H9 (cell line): ENCODE measurements around the gene KDM2B. TPM values are rescaled to one million over a fixed set of nuclear protein-coding genes. Genes with fewer than 3 reads are reported as not detected.
"Not testable (repeated sequence)": the region's sequence is repeated elsewhere in the genome, so short reads cannot be mapped to it uniquely, and the experiment has no call there.

Source experiments
- DNase-seq: peaks from one replicate; pipeline ENCODE4 v3.0.0-alpha.2; 2017
- H2AFZ ChIP-seq: one replicate; pipeline ENCODE4 v1.6.1; 2013; ENCODE audit warnings: mild to moderate bottlenecking, low read length, control low read depth, moderate library complexity
- H2AK5ac ChIP-seq: 2 replicates; pipeline ENCODE4 v1.6.1; 2013; ENCODE audit warnings: low read length, control low read depth, mixed read lengths; ENCODE audit not compliant: insufficient read length
- H2BK120ac ChIP-seq: one replicate; pipeline ENCODE4 v1.6.1; 2013; ENCODE audit warnings: low read depth, mild to moderate bottlenecking, low read length, control low read depth, inconsistent platforms; ENCODE audit not compliant: poor library complexity, severe bottlenecking
- H2BK12ac ChIP-seq: 2 replicates; pipeline ENCODE4 v1.6.1; 2013; ENCODE audit warnings: low read length, control low read depth, mixed read lengths, low read depth; ENCODE audit not compliant: insufficient read length
- H2BK15ac ChIP-seq: 2 replicates; pipeline ENCODE4 v1.6.1; 2013; ENCODE audit warnings: low read depth, low read length, control low read depth
- H2BK20ac ChIP-seq: one replicate; pipeline ENCODE4 v1.6.1; 2013; ENCODE audit warnings: low read depth, mild to moderate bottlenecking, low read length, control low read depth, inconsistent platforms; ENCODE audit not compliant: poor library complexity, severe bottlenecking
- H2BK5ac ChIP-seq: 2 replicates; pipeline ENCODE4 v1.6.1; 2013; ENCODE audit warnings: low read length, control low read depth, mixed read lengths; ENCODE audit not compliant: insufficient read length
- H3K14ac ChIP-seq: 2 replicates; pipeline ENCODE4 v1.6.1; 2013; ENCODE audit warnings: low read length, control low read depth; ENCODE audit not compliant: insufficient read depth
- H3K18ac ChIP-seq: 2 replicates; pipeline ENCODE4 v1.6.1; 2013; ENCODE audit warnings: low read depth, mild to moderate bottlenecking, mixed read lengths, low read length, control low read depth; ENCODE audit not compliant: insufficient read length
- H3K23ac ChIP-seq: 2 replicates; pipeline ENCODE4 v1.6.1; 2013; ENCODE audit warnings: low read length, control low read depth, mixed read lengths, low read depth; ENCODE audit not compliant: insufficient read length
- H3K23me2 ChIP-seq: 2 replicates; pipeline ENCODE4 v1.6.1; 2013; ENCODE audit warnings: low read depth, mild to moderate bottlenecking, mixed read lengths, low read length, control low read depth; ENCODE audit not compliant: insufficient read length, poor library complexity, severe bottlenecking
- H3K27ac ChIP-seq: 2 replicates; pipeline ENCODE4 v1.5.1; 2013; ENCODE audit warnings: low read length, control low read depth, mixed read lengths, low read depth; ENCODE audit not compliant: insufficient read length
- H3K27me3 ChIP-seq: 2 replicates; pipeline ENCODE4 v1.6.1; 2013; ENCODE audit warnings: low read length, control low read depth, inconsistent platforms; ENCODE audit not compliant: insufficient read depth
- H3K4ac ChIP-seq: 2 replicates; pipeline ENCODE4 v1.6.1; 2013; ENCODE audit warnings: low read depth, mild to moderate bottlenecking, control low read depth, inconsistent platforms, low read length, moderate library complexity
- H3K4me1 ChIP-seq: 2 replicates; pipeline ENCODE4 v1.6.1; 2013; ENCODE audit warnings: low read length, control low read depth, inconsistent platforms; ENCODE audit not compliant: insufficient read depth
- H3K4me2 ChIP-seq: 2 replicates; pipeline ENCODE4 v1.6.1; 2013; ENCODE audit warnings: low read length, control low read depth, mixed read lengths; ENCODE audit not compliant: insufficient read length, insufficient read depth
- H3K56ac ChIP-seq: 2 replicates; pipeline ENCODE4 v1.6.1; 2013; ENCODE audit warnings: low read depth, mild to moderate bottlenecking, mixed read lengths, low read length, control low read depth; ENCODE audit not compliant: insufficient read length
- H3K79me1 ChIP-seq: 2 replicates; pipeline ENCODE4 v1.6.1; 2013; ENCODE audit warnings: low read depth, mild to moderate bottlenecking, moderate library complexity, low read length, control low read depth, inconsistent platforms; ENCODE audit not compliant: insufficient read depth, poor library complexity, severe bottlenecking
- H3K79me2 ChIP-seq: 2 replicates; pipeline ENCODE4 v1.6.1; 2013; ENCODE audit warnings: low read length, control low read depth, inconsistent platforms; ENCODE audit not compliant: insufficient read depth
- H3K9ac ChIP-seq: 2 replicates; pipeline ENCODE4 v1.6.1; 2013; ENCODE audit warnings: low read length, control low read depth, mixed read lengths; ENCODE audit not compliant: insufficient read length; ENCODE audit errors: extremely low read depth
- H3K9me3 ChIP-seq: one replicate; pipeline ENCODE4 v1.6.1; 2013; ENCODE audit warnings: low read depth, low read length, inconsistent platforms; ENCODE audit not compliant: control insufficient read depth
- H3T11ph ChIP-seq: one replicate; pipeline ENCODE4 v1.6.1; 2013; ENCODE audit warnings: mild to moderate bottlenecking, low read length, control low read depth, inconsistent platforms
- H4K20me1 ChIP-seq: one replicate; pipeline ENCODE4 v1.6.1; 2013; ENCODE audit not compliant: control insufficient read depth, insufficient read length, insufficient read depth
- H4K5ac ChIP-seq: 2 replicates; pipeline ENCODE4 v1.6.1; 2013; ENCODE audit warnings: low read depth, mild to moderate bottlenecking, mixed read lengths, low read length, control low read depth; ENCODE audit not compliant: insufficient read length
- H4K8ac ChIP-seq: replicated peaks from 2 replicates; pipeline ENCODE4 v1.6.1; 2013; ENCODE audit warnings: low read length, control low read depth, mixed read lengths, low read depth; ENCODE audit not compliant: insufficient read length
- H4K91ac ChIP-seq: 2 replicates; pipeline ENCODE4 v1.6.1; 2013; ENCODE audit warnings: low read depth, mild to moderate bottlenecking, moderate library complexity, mixed read lengths, low read length, control low read depth; ENCODE audit not compliant: insufficient read length
- H3K27ac Mint-ChIP-seq, 3 experiments: 2 replicates in 2 of 3; 3 replicates in 1 of 3; pipeline ENCODE4 v1.8.0; 2020 to 2021; ENCODE audit warnings: mixed read lengths in 3 of 3, mild to moderate bottlenecking in 1 of 3, moderate library complexity in 1 of 3
- H3K27me3 Mint-ChIP-seq: 2 replicates; pipeline ENCODE4 v1.8.0; 2021; ENCODE audit warnings: low read depth, mild to moderate bottlenecking, moderate library complexity, mixed read lengths
- H3K36me3 Mint-ChIP-seq, 3 experiments: 2 replicates in 2 of 3; 3 replicates in 1 of 3; pipeline ENCODE4 v1.8.0; 2020 to 2021; ENCODE audit warnings: low read depth in 3 of 3, mixed read lengths in 3 of 3; ENCODE audit not compliant: insufficient read depth in 1 of 3
- H3K4me1 Mint-ChIP-seq, 2 experiments: 2 replicates each; pipeline ENCODE4 v1.8.0; 2020; ENCODE audit warnings: mixed read lengths in 2 of 2
- H3K4me3 Mint-ChIP-seq, 2 experiments: 2 replicates in 1 of 2; 3 replicates in 1 of 2; pipeline ENCODE4 v1.8.0; 2020 to 2021; ENCODE audit warnings: mild to moderate bottlenecking in 2 of 2, mixed read lengths in 2 of 2, moderate library complexity in 1 of 2
- H3K9me3 Mint-ChIP-seq, 2 experiments: 2 replicates in 1 of 2; 3 replicates in 1 of 2; pipeline ENCODE4 v1.8.0; 2020; ENCODE audit warnings: mild to moderate bottlenecking in 2 of 2, mixed read lengths in 2 of 2, moderate library complexity in 1 of 2
- WGBS: extraction: QIAGEN DNeasy Blood & Tissue Kit; methylation state at CpG from one replicate; pipeline ENCODE4 v1.1.7; 2013; ENCODE audit warnings: missing lambda C conversion rate, low lambda C conversion rate, mixed read lengths; ENCODE audit not compliant: insufficient read length; ENCODE audit errors: extremely low coverage; 5-methylcytosine and 5-hydroxymethylcytosine counted together
- total RNA-seq: library from RNA; stranded (reverse); gene quantifications from 2 replicates; pipeline ENCODE4 v1.2.1, GENCODE V29; 2021

KDM2B gene
- total RNA-seq, 1 experiment from 2014 or later, result 143 TPM

DNA sequence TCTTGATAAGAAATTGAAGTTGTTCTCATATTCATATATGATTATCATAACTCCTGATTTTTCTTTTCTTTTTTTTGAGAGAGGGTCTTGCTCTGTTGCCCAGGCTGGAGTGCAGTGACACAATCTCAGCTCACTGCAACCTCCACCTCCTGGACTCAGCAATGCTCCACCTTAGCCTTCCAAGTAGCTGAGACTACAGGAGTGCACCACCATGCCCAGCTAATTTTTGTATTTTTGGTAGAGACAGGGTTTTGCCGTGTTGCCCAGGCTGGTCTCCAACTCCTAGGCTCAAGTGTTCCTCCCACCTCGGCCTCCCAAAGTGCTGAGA lies 2.5 kb upstream of the KDM2B start:
- Mint-ChIP-seq H3K4me3 (peak overlapping the region; percentile 79 to 84), H3K27ac (peak overlapping the region; percentile 96 to 99 (median 96)), H3K4me1 (peaks cover 34% of the 10 kb centered on the region in 2 experiments)
- not testable (repeated sequence) for H3K56ac ChIP-seq, H3K9me3 ChIP-seq, H2AK5ac ChIP-seq, H3K36me3 Mint-ChIP-seq, H3K9me3 Mint-ChIP-seq, H3K14ac ChIP-seq, H3K79me2 ChIP-seq, H3K27me3 Mint-ChIP-seq, H4K8ac ChIP-seq, H3T11ph ChIP-seq, H2AFZ ChIP-seq, H3K4ac ChIP-seq, H3K18ac ChIP-seq, H2BK5ac ChIP-seq, H3K23ac ChIP-seq, H3K79me1 ChIP-seq, H3K9ac ChIP-seq, H2BK15ac ChIP-seq, H3K27me3 ChIP-seq, DNase-seq, H4K20me1 ChIP-seq, H2BK120ac ChIP-seq, H4K5ac ChIP-seq, H3K4me1 ChIP-seq, H2BK20ac ChIP-seq, H4K91ac ChIP-seq
- peak overlapping the region; percentile 78 for H2BK12ac ChIP-seq
- no CpG with 5 or more reads among the region's 2 CpGs for WGBS
- peak overlapping the region; percentile 48 for H3K4me2 ChIP-seq
- peaks cover 28% of the 10 kb centered on the region for H3K23me2 ChIP-seq
- H3K27ac ChIP-seq, result peak overlapping the region; percentile 73
